GM23248 (cell line): ENCODE data around the gene TCF7L2.

Experiments
- EZH2 ChIP-seq: fragments of 200-600 bp; sonication (generic); IDR thresholded peaks from 2 replicates; pipeline ENCODE4 v1.6.1; 2018; ENCODE audit warnings: antibody characterized with exemption, mild to moderate bottlenecking; ENCODE audit not compliant: insufficient read depth, poor library complexity, severe bottlenecking
- EZH2phosphoT487 ChIP-seq: fragments of 200-600 bp; sonication (generic); IDR thresholded peaks from 2 replicates; pipeline ENCODE4 v1.6.1; 2018; ENCODE audit warnings: antibody characterized with exemption, moderate library complexity, mild to moderate bottlenecking, low read depth; ENCODE audit not compliant: insufficient read depth

GRCh38 chr10:113086282-113086681, 136.2 kb downstream of the TCF7L2 start:
- TF ChIP-seq EZH2phosphoT487 = no peak
- TF ChIP-seq EZH2 = no peak
